Measurements from ENCODE around the gene ACTR6. TPM values are rescaled to one million over a fixed set of nuclear protein-coding genes. Genes with fewer than 3 reads are reported as not detected.
"Not testable (repeated sequence)": the region's sequence is repeated elsewhere in the genome, so short reads cannot be mapped to it uniquely, and the experiment has no call there.

Gene ACTR6
- total RNA-seq, 2 experiments from 2014 or later = 33.8 to 34.5 TPM

DNA sequence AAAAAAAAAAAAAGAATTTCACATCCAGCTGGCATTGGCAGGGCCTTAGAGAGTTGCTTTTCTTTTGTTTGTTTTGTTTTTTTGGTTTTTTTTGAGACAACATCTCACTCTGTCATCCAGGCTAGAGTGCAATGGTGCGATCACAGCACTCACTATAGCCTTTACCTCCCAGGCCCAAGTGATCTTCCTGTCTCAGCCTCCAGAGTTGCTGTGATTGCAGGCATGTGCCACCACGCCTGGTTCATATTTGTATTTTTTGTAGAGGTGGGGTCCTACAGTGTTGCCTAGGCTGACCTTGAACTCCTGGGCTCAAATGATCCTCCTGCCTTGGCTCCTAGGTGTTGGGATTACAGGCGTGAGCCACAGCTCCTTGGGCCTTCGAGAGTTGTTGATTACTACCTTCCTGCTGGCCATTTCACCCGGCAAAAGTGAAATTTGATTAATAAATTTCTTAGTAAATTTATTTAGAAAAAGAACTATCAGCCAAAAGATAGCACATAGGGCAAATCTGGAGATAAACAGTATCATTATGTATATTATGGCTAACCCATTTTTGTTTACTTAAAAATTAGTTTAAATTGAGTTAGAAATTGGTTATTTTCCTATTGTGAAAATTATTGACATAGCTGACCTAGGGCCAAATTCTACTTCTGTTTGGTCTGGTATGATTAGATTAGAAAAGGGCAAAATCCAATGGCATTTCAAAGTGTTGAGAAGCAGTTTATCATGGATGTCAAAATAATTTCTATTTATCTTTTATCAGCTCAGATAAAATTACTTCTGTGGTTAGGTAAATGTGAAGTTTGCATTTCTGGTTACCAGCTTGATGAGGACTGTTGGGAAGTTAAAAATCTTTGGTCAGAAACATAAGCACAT, 12.6 kb downstream of the ACTR6 start:
- CTCF ChIA-PET = interaction anchor here (0.6 kb wide), 1 partner anchor 117 kb away, joined by 3 read pairs; no protein-coding TSS in a partner anchor
- POLR2A ChIA-PET = no interaction called here

- ChIA-PET CTCF (interaction anchor here (0.6 kb wide), 1 partner anchor 12 kb away, joined by 3 read pairs; no protein-coding TSS in a partner anchor), POLR2A (no interaction called here)
Measured at GRCh38 chr12:100214518-100214917, 13.9 kb downstream of the ACTR6 start.

GRCh38 chr12:100215209-100215608, 14.6 kb downstream of the ACTR6 start:
- ChIA-PET POLR2A (no interaction called here), CTCF (no interaction called here)

GRCh38 chr12:100216337-100216736, 15.7 kb downstream of the ACTR6 start:
- ChIA-PET CTCF (no interaction called here), POLR2A (no interaction called here)

GRCh38 chr12:100219328-100220109, 18.9 kb downstream of the ACTR6 start:
- CTCF ChIA-PET = no interaction called here
- POLR2A ChIA-PET = no interaction called here

- POLR2A ChIA-PET = interaction anchor here (0.6 to 0.9 kb wide), 2 partner anchors 22 to 119 kb away, joined by 3 to 4 read pairs; no protein-coding TSS in a partner anchor
- CTCF ChIA-PET = no interaction called here
Measured at GRCh38 chr12:100221523-100221922, 20.9 kb downstream of the ACTR6 start.

DNA sequence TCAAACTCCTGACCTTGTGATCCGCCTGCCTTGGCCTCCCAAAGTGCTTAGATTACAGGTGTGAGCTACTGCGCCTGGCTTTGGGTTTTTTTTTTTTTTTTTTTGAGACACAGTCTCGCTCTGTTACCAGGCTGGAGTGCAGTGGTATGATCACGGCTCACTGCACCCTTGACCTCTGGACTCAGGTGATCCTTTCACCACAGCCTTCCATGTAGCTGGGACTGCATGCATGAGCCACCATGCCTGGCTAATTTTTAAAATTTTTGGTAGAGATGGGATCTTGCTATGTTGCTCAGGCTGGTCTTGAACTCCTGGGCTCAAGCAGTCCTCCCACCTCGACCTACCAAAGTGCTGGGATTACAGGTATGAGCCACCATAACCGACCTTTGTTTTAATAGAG, 21.6 kb downstream of the ACTR6 start:
- CTCF ChIA-PET, POLR2A ChIA-PET: not testable (repeated sequence)

- POLR2A ChIA-PET = no interaction called here
- CTCF ChIA-PET = no interaction called here
Measured at GRCh38 chr12:100225491-100225890, 24.9 kb downstream of the ACTR6 start.

- ChIA-PET CTCF (interaction anchor here (0.6 kb wide), 1 partner anchor 25 kb away, joined by 3 read pairs; no protein-coding TSS in a partner anchor), POLR2A (interaction anchor here (0.6 kb wide), 1 partner anchor 1127 kb away, joined by 9 read pairs; no protein-coding TSS in a partner anchor)
Measured at GRCh38 chr12:100229036-100229635, 28.5 kb downstream of the ACTR6 start.

DNA sequence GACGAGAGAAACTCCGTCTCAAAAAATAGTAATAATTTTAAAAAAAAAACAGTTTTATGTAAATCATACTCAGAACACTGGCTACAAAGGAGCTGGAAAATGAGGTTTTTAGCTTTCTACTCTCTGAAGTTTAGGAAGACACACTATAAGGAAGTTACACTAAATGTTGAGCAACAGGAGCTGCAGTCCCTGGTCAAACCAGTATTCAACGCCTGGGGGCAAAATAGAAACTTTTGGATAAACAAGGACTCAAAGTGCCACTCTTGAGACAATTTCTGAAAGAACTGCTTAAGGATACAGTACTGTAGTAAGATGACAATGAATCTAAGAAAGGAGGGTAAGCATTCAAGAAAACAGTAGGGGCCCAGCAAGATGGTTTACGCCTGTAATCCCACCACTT, 29.3 kb downstream of the ACTR6 start:
- CTCF ChIA-PET = no interaction called here
- POLR2A ChIA-PET = no interaction called here

- POLR2A ChIA-PET = not testable (repeated sequence)
- CTCF ChIA-PET = interaction anchor here (1.0 kb wide), 1 partner anchor 22 kb away, joined by 3 read pairs; no protein-coding TSS in a partner anchor
Measured at GRCh38 chr12:100231873-100232272, 31.3 kb downstream of the ACTR6 start.

GRCh38 chr12:100234166-100234565, 33.6 kb downstream of the ACTR6 start:
- ChIA-PET POLR2A (no interaction called here), CTCF (interaction anchor here (1.0 to 1.1 kb wide), 2 partner anchors 22 to 26 kb away, joined by 4 to 5 read pairs; no protein-coding TSS in a partner anchor)

GRCh38 chr12:100234591-100235304, 34.1 kb downstream of the ACTR6 start:
- POLR2A ChIA-PET = interaction anchor here (0.7 kb wide), 1 partner anchor 33 kb away, joined by 3 read pairs; no protein-coding TSS in a partner anchor
- CTCF ChIA-PET = interaction anchor here (0.6 to 1.1 kb wide), 5 partner anchors 12 to 1684 kb away, joined by 3 to 5 read pairs (median 4); no protein-coding TSS in a partner anchor

DNA sequence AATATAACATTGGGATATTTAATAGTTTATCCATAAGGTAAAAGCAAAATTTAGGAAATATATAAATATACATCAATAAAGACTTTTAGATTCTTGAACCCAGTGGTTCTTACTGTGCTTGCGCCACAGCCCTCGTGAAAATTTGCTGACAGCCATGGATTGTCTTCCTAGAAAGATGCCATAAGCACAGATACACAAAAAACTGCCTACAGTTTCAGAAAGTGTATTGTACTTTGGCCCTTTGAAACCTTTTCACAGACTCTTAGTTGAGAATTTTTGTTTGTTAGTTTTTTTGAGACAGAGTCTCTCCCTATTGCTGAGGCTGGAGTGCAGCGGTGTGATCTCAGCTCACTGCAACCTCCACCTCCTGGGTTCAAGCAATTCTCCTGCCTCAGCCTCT, 38.2 kb downstream of the ACTR6 start:
- ChIA-PET CTCF (no interaction called here), POLR2A (no interaction called here)

- CTCF ChIA-PET = no interaction called here
- POLR2A ChIA-PET = no interaction called here
Measured at GRCh38 chr12:100239589-100239988, 39.0 kb downstream of the ACTR6 start.

DNA sequence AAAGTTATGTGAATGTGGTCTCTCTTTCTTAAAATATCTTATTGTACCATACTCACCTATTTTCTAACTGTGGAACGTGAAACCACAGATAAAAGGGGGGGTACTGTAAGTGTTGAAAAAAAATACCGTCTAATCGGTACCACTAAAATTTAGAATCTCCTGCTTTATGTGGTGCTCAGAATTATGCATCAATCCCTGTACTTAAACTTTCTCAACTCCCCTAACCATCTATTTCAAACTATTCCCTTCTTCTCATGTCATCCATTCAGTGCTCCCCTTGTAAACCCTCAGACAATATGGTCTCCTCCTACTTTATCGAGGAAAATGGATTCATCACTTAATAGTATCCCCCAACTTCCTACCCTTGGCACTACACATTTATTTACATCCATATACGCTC, 42.5 kb downstream of the ACTR6 start:
- ChIA-PET POLR2A (no interaction called here), CTCF (no interaction called here)

- CTCF ChIA-PET = interaction anchor here (1.5 kb wide), 1 partner anchor 13 kb away, joined by 3 read pairs; no protein-coding TSS in a partner anchor
- POLR2A ChIA-PET = no interaction called here
Measured at GRCh38 chr12:100247765-100248164, 47.1 kb downstream of the ACTR6 start.

- CTCF ChIA-PET = no interaction called here
- POLR2A ChIA-PET = no interaction called here
Measured at GRCh38 chr12:100248886-100249285, 48.3 kb downstream of the ACTR6 start.

DNA sequence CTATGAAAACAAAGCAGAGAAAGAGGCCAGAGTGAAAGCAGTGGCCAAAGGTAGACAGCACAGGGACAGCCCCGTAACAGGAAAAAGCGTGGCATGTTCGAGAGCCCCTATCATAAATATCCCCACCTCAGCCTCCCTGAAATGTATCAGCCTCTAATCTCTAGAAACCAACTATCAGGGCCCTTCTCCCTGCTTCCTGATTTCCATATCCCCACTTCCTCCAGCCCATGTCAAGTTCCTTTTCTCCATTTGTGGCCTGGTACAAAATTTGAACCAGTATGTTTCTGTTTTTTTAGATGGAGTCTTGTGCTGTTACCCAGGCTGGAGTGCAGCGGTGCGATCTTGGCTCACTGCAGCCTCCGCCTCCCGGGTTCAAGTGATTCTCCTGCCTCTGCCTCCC, 49.3 kb downstream of the ACTR6 start:
- ChIA-PET POLR2A (no interaction called here), CTCF (no interaction called here)
